ENCODE measurements around the gene CUTA.

Gene CUTA

DNA sequence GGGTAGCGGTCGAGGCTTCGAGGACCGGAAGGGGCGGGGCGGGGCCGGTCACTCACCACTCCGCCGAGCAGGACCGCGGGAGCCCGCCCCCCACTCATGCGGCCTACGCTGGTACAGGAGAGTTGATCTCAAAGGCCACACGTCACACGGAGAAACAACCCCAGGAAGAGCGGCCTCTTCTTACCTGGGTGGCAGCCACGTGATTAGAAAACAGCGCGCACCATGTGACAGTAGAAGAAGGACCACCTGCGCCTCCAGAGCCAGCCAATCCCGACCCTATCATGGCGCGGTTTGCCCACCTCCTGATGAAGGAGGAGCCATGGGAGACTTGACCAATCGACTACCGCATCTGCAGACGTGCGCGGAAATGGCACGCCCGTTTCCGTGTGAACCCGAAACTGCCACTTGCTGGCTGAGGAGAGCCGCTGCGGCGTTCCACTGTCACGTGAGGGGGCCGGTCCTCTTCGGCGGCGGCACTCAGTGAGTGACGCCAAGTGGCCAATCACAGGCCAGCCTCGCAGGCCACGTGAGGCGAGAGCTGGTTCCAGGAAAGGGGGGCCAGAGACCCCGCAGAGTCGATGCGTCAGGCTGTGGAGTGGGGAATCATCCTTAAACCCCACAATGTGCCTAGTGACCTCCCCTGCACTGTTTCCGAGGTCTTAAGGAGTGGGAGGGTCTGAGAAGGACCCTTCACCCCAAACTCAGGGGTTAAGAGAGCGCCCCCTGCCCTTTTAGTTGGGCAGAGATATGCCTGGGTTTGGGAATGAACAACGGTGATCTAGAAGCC is at the start of gene CUTA:
Gene CUTA (minus strand): TSS at position 205 of the 787 bp plus-strand sequence. CDS start 107 bp downstream, at position 98.
- peak; percentile 96 to 98 for DNase-seq

DNA sequence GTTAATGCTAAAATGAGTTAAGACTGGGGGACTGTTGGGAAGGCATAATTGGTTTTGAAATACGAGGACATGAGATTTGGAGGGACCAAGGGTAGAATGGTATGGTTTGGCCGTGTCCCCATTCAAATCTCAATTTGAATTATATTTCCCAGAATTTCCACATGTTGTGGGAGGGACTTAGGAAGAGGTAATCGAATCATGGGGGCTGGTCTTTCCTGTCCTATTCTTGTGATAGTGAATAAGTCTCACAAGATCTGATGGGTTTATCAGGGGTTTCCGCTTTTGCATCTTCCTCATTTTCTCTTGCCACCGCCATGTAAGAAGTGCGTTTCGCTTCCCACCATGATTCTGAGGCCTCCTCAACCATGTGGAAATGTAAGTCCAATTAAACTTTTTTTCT is 49.2 kb upstream of the CUTA start:
- DNase-seq: no peak

GRCh38 chr6:33466075-33466735 is 48.3 kb upstream of the CUTA start:
- no peak for DNase-seq

GRCh38 chr6:33459226-33459625 is 41.3 kb upstream of the CUTA start:
- DNase-seq: no peak

- DNase-seq: no peak
These were observed 40.8 kb upstream of the CUTA start for GRCh38 chr6:33458676-33459075.

- DNase-seq: no peak
These were observed 38.2 kb upstream of the CUTA start for GRCh38 chr6:33456156-33456555.

- DNase-seq: no peak
These were observed 37.1 kb upstream of the CUTA start for GRCh38 chr6:33455051-33455450.

GRCh38 chr6:33454009-33454946 is 36.4 kb upstream of the CUTA start, which contains the start of gene ZBTB9:
ZBTB9 (plus strand) TSS chr6:33454576; CDS start chr6:33455101, 525 bp downstream.
- DNase-seq: peak; percentile 95 to 96

GRCh38 chr6:33453393-33454008 is 35.6 kb upstream of the CUTA start:
- DNase-seq: no peak

GRCh38 chr6:33452496-33452895 is 34.6 kb upstream of the CUTA start:
- DNase-seq: no peak

GRCh38 chr6:33451606-33452005 is 33.7 kb upstream of the CUTA start:
- DNase-seq: no peak

DNA sequence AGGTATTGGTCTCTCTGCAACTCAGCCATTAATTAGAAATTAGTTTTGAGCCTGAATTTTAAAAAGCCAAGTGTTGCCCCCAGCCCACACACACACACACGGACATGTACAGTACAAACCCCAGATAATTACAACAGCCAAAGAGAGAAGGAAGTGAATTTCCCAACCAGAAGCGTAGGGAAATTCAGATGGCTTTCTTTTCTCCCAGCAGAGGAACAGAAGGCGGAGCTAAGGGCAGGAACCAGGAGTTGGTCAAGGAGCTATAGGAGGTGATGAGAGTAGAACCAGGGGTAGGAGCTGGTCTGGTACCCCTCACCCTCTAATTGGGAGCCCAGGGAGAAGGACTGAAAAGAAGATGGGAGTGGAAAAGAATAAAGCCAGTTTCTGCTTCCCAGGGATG is 32.5 kb upstream of the CUTA start:
- no peak for DNase-seq

DNA sequence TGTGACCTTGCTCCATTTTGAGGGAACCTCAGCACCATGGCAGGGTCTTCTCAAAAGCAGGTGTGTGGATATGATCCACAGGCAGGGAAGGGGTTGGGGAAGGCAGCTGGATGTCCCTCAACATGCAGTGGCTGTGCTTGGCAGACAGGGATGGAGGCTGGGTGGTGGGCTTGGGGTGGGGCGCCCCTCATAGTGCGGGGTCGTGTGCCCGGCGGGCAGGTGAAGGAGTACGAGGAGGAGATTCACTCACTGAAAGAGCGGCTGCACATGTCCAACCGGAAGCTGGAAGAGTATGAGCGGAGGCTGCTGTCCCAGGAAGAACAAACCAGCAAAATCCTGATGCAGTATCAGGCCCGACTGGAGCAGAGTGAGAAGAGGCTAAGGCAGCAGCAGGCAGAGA is 28.4 kb upstream of the CUTA start:
- no peak for DNase-seq

- DNase-seq: no peak
These were observed 27.3 kb upstream of the CUTA start for GRCh38 chr6:33445119-33445603.

- DNase-seq: no peak
These were observed 26.0 kb upstream of the CUTA start for GRCh38 chr6:33443619-33444504.

DNA sequence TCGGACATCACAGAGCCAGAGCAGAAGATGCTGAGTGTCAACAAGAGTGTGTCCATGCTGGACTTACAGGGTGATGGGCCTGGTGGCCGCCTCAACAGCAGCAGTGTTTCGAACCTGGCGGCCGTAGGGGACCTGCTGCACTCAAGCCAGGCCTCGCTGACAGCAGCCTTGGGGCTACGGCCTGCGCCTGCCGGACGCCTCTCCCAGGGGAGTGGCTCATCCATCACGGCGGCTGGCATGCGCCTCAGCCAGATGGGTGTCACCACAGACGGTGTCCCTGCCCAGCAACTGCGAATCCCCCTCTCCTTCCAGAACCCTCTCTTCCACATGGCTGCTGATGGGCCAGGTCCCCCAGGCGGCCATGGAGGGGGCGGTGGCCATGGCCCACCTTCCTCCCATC is 25.1 kb upstream of the CUTA start:
- DNase-seq: no peak

DNA sequence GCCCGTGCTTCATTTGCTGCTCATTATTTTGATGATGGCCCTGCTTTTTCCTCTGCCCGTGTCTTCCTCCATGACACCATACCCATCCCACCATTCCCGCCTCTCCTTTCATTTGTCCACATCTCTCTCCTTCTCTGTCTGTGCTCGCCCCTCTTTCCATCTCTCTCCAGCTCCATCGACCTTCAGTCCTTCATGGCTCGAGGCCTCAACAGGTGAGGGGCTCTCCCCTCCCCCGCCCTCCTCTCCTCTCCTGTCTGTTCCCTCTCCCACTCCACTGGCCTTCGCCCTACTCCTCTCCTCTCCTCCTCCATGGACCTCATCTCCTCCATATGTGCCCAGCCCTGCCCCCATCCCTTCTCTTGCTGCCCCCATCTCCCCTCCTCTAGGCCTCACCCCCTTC is 24.4 kb upstream of the CUTA start:
- DNase-seq: no peak

- no peak for DNase-seq
These were observed 23.6 kb upstream of the CUTA start for GRCh38 chr6:33441457-33441856.

DNA sequence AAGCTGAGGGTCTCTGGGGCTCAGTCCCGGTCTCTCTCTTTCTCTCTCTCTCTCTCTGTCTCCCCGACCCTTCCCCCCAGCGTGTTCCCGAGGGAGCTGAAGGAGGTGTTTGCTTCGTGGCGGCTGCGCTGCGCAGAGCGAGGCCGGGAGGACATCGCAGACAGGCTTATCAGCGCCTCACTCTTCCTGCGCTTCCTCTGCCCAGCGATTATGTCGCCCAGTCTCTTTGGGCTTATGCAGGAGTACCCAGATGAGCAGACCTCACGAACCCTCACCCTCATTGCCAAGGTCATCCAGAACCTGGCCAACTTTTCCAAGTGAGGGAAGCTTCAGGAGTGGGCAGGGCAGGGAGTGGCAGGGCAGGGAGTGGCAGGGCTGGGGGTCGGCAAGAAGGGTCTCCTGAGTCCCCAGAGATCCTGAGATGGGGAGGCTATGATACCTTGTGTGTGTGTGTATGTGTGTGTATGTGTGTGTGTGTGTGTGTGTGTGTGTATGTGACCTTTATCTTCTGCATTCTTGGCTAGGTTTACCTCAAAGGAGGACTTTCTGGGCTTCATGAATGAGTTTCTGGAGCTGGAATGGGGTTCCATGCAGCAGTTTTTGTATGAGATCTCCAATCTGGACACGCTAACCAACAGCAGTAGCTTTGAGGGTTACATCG is 22.9 kb upstream of the CUTA start:
- no peak for DNase-seq

DNA sequence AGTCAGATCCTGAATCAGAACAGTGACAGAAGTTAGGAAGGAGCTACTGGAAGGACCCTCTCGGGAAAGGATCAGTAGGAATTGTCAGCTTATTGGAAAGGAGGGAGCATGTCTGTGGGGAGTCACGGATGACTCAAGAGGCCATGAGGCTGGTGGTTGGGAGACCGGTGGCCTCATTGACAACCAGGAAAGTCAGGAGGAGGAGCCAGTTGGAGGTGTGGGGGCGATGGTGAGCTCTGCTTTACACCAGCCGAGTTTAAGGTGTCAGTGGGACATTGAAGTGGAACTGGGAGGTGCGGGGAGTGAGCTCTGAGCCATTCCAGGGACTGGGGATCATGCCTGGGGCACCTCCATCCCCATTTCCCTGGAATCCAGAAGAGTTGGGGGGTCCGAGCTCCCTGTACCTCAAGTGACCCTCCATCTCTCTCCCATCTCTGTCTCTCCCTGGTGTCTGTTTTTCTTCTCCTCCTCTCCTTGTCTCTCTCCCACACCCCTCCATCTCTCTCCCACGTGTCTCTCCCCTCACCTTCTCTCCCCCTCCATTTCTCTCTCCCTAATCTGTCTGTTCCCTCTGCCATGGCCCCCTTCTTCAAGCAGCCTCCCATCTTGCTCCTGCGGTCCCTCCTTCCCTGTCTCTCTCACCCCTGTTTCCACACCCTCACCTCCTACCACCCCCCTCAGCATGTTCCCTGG is 22.2 kb upstream of the CUTA start:
- no peak for DNase-seq

Measured in activated T-cell treated with anti-CD3 and anti-CD28 coated beads, Interleukin-2, amount 50 U/mL, for 48 hours (primary cell).